Osteoblast (primary cell): Measurements from ENCODE around the gene CLEC16A. TPM values are rescaled to one million over a fixed set of nuclear protein-coding genes. Genes with fewer than 3 reads are reported as not detected.

ENCODE experiments used
- DNase-seq: peaks from one replicate; pipeline ENCODE4 v3.0.0; 2011; ENCODE audit warnings: low spot score, mixed read lengths; ENCODE audit not compliant: insufficient read length; ENCODE audit errors: missing footprints
- H2AFZ ChIP-seq: 2 replicates; pipeline ENCODE4 v1.6.0; 2011; ENCODE audit warnings: mild to moderate bottlenecking, low read length
- H3K27ac ChIP-seq: 2 replicates; pipeline ENCODE4 v1.5.1; 2011; ENCODE audit warnings: mild to moderate bottlenecking, low read depth, low read length, moderate library complexity
- H3K27me3 ChIP-seq: 2 replicates; pipeline ENCODE4 v1.6.0; 2012; ENCODE audit warnings: mild to moderate bottlenecking, control low read depth, inconsistent platforms, low read length, moderate library complexity; ENCODE audit not compliant: insufficient read depth
- H3K36me3 ChIP-seq: 2 replicates; pipeline ENCODE4 v1.5.1; 2011; ENCODE audit warnings: mild to moderate bottlenecking, low read length, control low read depth, moderate library complexity; ENCODE audit not compliant: insufficient read depth
- H3K4me1 ChIP-seq: 2 replicates; pipeline ENCODE4 v1.5.1; 2011; ENCODE audit warnings: mild to moderate bottlenecking, low read length, control low read depth, moderate library complexity; ENCODE audit not compliant: insufficient read depth
- H3K4me2 ChIP-seq: 2 replicates; pipeline ENCODE4 v1.6.0; 2011; ENCODE audit warnings: mild to moderate bottlenecking, low read length; ENCODE audit not compliant: insufficient read depth
- H3K4me3 ChIP-seq: fragments of 200-600 bp; sonication (generic); 3 replicates; pipeline ENCODE4 v1.5.1; 2012; ENCODE audit warnings: mild to moderate bottlenecking, low read length, inconsistent platforms; ENCODE audit not compliant: insufficient read depth
- H3K79me2 ChIP-seq: 2 replicates; pipeline ENCODE4 v1.6.0; 2012; ENCODE audit warnings: mild to moderate bottlenecking, low read length, control low read depth, inconsistent platforms; ENCODE audit not compliant: insufficient read depth
- H3K9me3 ChIP-seq: 2 replicates; pipeline ENCODE4 v1.5.1; 2011; ENCODE audit warnings: low read depth, low read length, control low read depth
- H4K20me1 ChIP-seq: 2 replicates; pipeline ENCODE4 v1.6.0; 2012; ENCODE audit warnings: mild to moderate bottlenecking, low read length, control low read depth; ENCODE audit not compliant: insufficient read depth
- total RNA-seq: library from RNA; depleted of rRNA; stranded (reverse); fragments of >200 nt; gene quantifications from 2 replicates; pipeline ENCODE4 v1.2.3, GENCODE V29; 2012
- TF ChIP-seq, protein P1 (sequence below): IDR thresholded peaks from 2 replicates; pipeline ENCODE4 v1.5.1; 2011; ENCODE audit warnings: mild to moderate bottlenecking, low read depth, low read length, moderate library complexity; ENCODE audit errors: extremely low read depth

CLEC16A gene
- total RNA-seq, 1 donor: 25.7 TPM

DNA sequence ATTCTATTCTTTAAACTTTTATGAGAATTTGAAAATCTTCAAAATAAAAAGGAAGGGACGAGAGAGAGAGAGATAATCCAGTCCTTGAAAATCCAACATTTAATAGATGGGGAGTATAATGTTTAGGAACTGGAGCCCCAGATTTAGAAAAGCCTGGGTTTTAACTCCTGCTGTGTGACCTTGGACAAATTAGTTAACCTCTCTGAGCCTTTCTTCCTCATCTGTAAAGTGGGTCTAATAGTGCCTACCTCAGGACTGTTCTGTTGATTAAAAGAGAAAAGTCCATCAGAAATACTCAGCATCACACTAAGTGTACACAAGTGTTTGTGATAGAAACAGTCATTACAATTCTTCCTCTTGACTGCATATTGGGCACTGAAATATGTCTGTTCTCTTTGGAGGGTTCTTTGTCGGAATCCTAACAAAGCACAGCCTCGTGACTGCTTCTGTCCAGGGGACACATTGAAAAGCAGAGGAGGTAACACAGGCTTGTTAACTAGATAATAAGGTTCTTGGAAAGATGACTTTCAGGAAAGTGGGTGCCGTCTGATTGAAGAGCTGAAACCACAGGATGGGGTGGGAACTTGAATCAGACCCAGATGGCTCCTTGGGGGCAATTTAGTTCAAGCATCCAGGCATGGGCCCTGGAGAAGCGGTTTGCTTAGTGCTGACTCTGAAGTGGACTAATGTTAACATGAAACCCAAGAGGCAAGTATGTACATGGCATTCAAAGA lies 128.2 kb downstream of the CLEC16A start:
- Histone ChIP-seq H3K4me1 (peaks cover 42% of the 10 kb centered on the region), H3K79me2 (no peaks in the 10 kb centered on the region), H3K4me2 (no peak overlapping the region), H3K27ac (no peak overlapping the region), H3K27me3 (no peaks in the 10 kb centered on the region), H3K36me3 (no peaks in the 10 kb centered on the region), H4K20me1 (no peaks in the 10 kb centered on the region), H3K4me3 (no peak overlapping the region), H3K9me3 (no peaks in the 10 kb centered on the region), H2AFZ (no peak overlapping the region)
- TF ChIP-seq, protein P1, sequence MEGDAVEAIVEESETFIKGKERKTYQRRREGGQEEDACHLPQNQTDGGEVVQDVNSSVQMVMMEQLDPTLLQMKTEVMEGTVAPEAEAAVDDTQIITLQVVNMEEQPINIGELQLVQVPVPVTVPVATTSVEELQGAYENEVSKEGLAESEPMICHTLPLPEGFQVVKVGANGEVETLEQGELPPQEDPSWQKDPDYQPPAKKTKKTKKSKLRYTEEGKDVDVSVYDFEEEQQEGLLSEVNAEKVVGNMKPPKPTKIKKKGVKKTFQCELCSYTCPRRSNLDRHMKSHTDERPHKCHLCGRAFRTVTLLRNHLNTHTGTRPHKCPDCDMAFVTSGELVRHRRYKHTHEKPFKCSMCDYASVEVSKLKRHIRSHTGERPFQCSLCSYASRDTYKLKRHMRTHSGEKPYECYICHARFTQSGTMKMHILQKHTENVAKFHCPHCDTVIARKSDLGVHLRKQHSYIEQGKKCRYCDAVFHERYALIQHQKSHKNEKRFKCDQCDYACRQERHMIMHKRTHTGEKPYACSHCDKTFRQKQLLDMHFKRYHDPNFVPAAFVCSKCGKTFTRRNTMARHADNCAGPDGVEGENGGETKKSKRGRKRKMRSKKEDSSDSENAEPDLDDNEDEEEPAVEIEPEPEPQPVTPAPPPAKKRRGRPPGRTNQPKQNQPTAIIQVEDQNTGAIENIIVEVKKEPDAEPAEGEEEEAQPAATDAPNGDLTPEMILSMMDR: no peak
- no peak for DNase-seq

DNA sequence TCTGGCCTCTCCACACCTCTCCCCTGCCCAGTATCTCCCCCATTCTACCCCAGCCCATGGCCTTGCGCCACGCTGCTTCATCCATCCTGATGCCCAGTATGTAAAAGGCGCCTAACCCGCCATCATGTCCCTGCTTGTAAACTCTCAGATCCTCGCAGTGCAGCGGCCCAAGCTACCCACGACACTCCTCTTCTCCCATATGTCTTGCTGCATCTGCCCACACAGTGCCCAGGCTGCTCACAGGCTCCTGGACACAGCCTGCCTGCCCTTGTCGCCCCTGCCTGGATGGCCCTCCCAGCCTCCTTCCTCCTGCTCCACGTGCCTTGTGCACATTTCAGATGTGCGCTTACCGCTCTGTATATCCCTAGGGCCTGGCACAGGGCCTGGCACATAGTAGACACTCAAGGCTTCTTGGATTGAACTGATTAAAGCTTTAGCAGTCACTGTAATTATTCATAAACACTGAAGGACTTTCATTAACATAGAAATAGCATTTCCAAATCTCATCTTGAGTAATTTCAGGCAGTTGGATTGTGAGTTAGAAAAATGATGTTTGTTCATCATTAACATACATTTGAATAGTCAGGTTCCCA lies 129.1 kb downstream of the CLEC16A start:
- peaks cover 51% of the 10 kb centered on the region for H3K4me1 ChIP-seq
- no peak overlapping the region for H3K4me3 ChIP-seq
- H3K79me2 ChIP-seq: no peaks in the 10 kb centered on the region
- no peaks in the 10 kb centered on the region for H4K20me1 ChIP-seq
- peak; percentile 1 for DNase-seq
- no peak overlapping the region for H2AFZ ChIP-seq
- H3K36me3 ChIP-seq: no peaks in the 10 kb centered on the region
- no peaks in the 10 kb centered on the region for H3K9me3 ChIP-seq
- TF ChIP-seq, protein P1: no peak
- no peaks in the 10 kb centered on the region for H3K27me3 ChIP-seq
- no peak overlapping the region for H3K4me2 ChIP-seq
- H3K27ac ChIP-seq: no peak overlapping the region

DNA sequence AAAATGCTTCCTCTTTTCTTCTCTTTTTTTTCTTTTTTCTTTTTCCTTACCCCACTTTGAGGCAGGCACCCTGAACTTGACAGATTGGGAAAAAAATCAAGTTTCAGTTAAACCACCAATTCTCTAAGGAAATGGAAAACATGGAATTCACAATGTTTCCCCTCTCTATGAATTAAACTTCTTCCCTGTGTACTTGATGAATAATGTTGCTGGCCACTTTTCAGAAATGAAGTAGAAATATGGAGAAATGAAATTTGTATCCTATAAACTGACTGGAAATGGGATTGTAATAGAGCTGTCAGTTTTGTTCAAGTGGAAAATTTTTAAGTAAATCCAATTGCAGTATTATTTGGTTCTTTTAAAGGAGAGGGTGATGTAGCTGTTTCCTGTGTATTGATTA lies 129.8 kb downstream of the CLEC16A start:
- TF ChIP-seq, protein P1: no peak
- Histone ChIP-seq H3K27me3 (no peaks in the 10 kb centered on the region), H4K20me1 (no peaks in the 10 kb centered on the region), H3K9me3 (no peaks in the 10 kb centered on the region), H2AFZ (no peak overlapping the region), H3K4me2 (no peak overlapping the region), H3K79me2 (no peaks in the 10 kb centered on the region), H3K4me3 (no peak overlapping the region), H3K4me1 (peaks cover 54% of the 10 kb centered on the region), H3K27ac (no peak overlapping the region), H3K36me3 (no peaks in the 10 kb centered on the region)
- DNase-seq: peak; percentile 31

DNA sequence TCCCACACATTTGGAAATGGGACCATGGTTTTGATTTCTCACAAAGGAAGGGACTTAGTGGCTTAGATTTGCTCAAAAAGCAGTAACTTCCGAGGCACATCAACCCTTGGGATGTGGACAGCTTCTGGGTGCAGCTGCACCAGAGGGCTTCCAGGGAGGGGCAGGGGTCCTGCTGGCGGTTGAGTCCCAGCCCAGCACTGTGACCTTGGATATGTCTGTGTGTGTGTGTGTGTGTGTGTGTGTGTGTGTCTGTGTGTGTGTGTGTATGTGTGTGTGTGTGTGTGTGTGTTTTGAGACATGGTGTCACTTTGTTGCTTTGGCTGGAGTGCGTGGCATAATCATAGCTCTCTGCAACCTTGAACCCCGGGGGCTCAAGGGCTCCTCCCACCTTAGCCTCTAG lies 130.8 kb downstream of the CLEC16A start:
- H3K4me2 ChIP-seq: no peak overlapping the region
- H2AFZ ChIP-seq: no peak overlapping the region
- H3K9me3 ChIP-seq: no peaks in the 10 kb centered on the region
- DNase-seq: no peak
- H3K4me1 ChIP-seq: peaks cover 60% of the 10 kb centered on the region
- H4K20me1 ChIP-seq: no peaks in the 10 kb centered on the region
- H3K36me3 ChIP-seq: no peaks in the 10 kb centered on the region
- no peaks in the 10 kb centered on the region for H3K27me3 ChIP-seq
- TF ChIP-seq, protein P1: no peak
- H3K4me3 ChIP-seq: no peak overlapping the region
- no peak overlapping the region for H3K27ac ChIP-seq
- no peaks in the 10 kb centered on the region for H3K79me2 ChIP-seq
